ENCODE measurements around the gene HOXA9. TPM values are rescaled to one million over a fixed set of nuclear protein-coding genes. Genes with fewer than 3 reads are reported as not detected.

HOXA9 gene
- total RNA-seq, 2 donors from 2014 or later: 14.7 to 57.0 TPM

GRCh38 chr7:27116962-27117886 is 48.1 kb downstream of the HOXA9 start:
- WGBS: 83% methylated on average over 12 of the region's 12 CpGs

GRCh38 chr7:27116031-27116961 is 49.0 kb downstream of the HOXA9 start:
- Histone ChIP-seq H3K4me3 (peak overlapping the region; percentile 6 to 30), H3K4me1 (replicated peaks) (no peaks in the 10 kb centered on the region), H3K27me3 (replicated peaks; ENCODE audit: insufficient read depth) (no peaks in the 10 kb centered on the region), H3K27ac (peak overlapping the region; percentile 64 to 71), H3K9me3 (no peaks in the 10 kb centered on the region), H3K36me3 (no peaks in the 10 kb centered on the region)
- TF ChIP-seq CTCF (IDR thresholded peaks at IDR 0.05) (no peak), POLR2A (IDR thresholded peaks at IDR 0.05) (no peak), POLR2AphosphoS5 (IDR thresholded peaks at IDR 0.05) (no peak)
- 52% methylated on average over 20 of the region's 20 CpGs for WGBS
- intact Hi-C loops (cut with DNase I): no loop called here
- DNase-seq (ENCODE audit: low spot score): no peak

More at GRCh38 chr7:27116962-27117886, 48.1 kb downstream of the HOXA9 start:
- no peak overlapping the region for H3K27ac ChIP-seq
- TF ChIP-seq CTCF (IDR thresholded peaks at IDR 0.05): no peak
- TF ChIP-seq POLR2A (IDR thresholded peaks at IDR 0.05): no peak
- no peak for TF ChIP-seq POLR2AphosphoS5 (IDR thresholded peaks at IDR 0.05)
- no peaks in the 10 kb centered on the region for H3K27me3 ChIP-seq (replicated peaks; ENCODE audit: insufficient read depth)
- H3K9me3 ChIP-seq: no peaks in the 10 kb centered on the region
- H3K4me3 ChIP-seq: no peak overlapping the region
- no peak for DNase-seq (ENCODE audit: low spot score)
- no peaks in the 10 kb centered on the region for H3K36me3 ChIP-seq
- intact Hi-C loops (cut with DNase I): no loop called here
- no peaks in the 10 kb centered on the region for H3K4me1 ChIP-seq (replicated peaks)

GRCh38 chr7:27115221-27116026 is 49.9 kb downstream of the HOXA9 start:
- peak; percentile 65 for DNase-seq (ENCODE audit: low spot score)
- peak overlapping the region; percentile 64 to 71 for H3K27ac ChIP-seq
- H3K27me3 ChIP-seq (replicated peaks; ENCODE audit: insufficient read depth): no peaks in the 10 kb centered on the region
- intact Hi-C loops (cut with DNase I): no loop called here
- no peaks in the 10 kb centered on the region for H3K36me3 ChIP-seq
- H3K4me3 ChIP-seq: peak overlapping the region; percentile 6 to 30
- no peaks in the 10 kb centered on the region for H3K9me3 ChIP-seq
- H3K4me1 ChIP-seq (replicated peaks): peaks cover 1% of the 10 kb centered on the region
- 43% methylated on average over 35 of the region's 45 CpGs for WGBS
- TF ChIP-seq CTCF (IDR thresholded peaks at IDR 0.05) (no peak), POLR2AphosphoS5 (IDR thresholded peaks at IDR 0.05) (peak; percentile 64), POLR2A (IDR thresholded peaks at IDR 0.05) (peak; percentile 43)

GRCh38 chr7:27114881-27115220 is 50.5 kb downstream of the HOXA9 start:
- H3K36me3 ChIP-seq: no peaks in the 10 kb centered on the region
- H3K9me3 ChIP-seq: no peaks in the 10 kb centered on the region
- peaks cover 3% of the 10 kb centered on the region for H3K4me1 ChIP-seq (replicated peaks)
- H3K27ac ChIP-seq: peak overlapping the region; percentile 64 to 71
- TF ChIP-seq POLR2A (IDR thresholded peaks at IDR 0.05) (no peak), POLR2AphosphoS5 (IDR thresholded peaks at IDR 0.05) (no peak), CTCF (IDR thresholded peaks at IDR 0.05) (no peak)
- peak overlapping the region in 1 of 2 donors; percentile 30 for H3K4me3 ChIP-seq
- H3K27me3 ChIP-seq (replicated peaks; ENCODE audit: insufficient read depth): no peaks in the 10 kb centered on the region
- 31% methylated on average over 6 of the region's 6 CpGs for WGBS
- intact Hi-C loops (cut with DNase I): no loop called here
- DNase-seq (ENCODE audit: low spot score): no peak
